Right lobe of liver (tissue), 6 donors: ENCODE results near the gene DTNB. TPM values are rescaled to one million over a fixed set of nuclear protein-coding genes. Genes with fewer than 3 reads are reported as not detected.
A peak's percentile ranks its signal among the peaks of the same experiment; 100 is the strongest.

Source experiments
- ATAC-seq, 4 donors: fragments of 200-7000 bp; cut with Tn5 transposase; one replicate each; pipeline ENCODE4 v1.9.1; 2020; ENCODE audit warnings: mild to moderate bottlenecking in 4 of 4, moderate library complexity in 4 of 4
- DNase-seq, 3 donors: peaks; one replicate each; pipeline ENCODE4 v3.0.0-alpha.2; 2020
- H3K27ac ChIP-seq, 3 donors: fragments of 200-600 bp; one replicate each; pipeline ENCODE4 v1.8.0; 2022
- H3K27me3 ChIP-seq, 2 donors: fragments of 200-600 bp; one replicate each; pipeline ENCODE4 v1.8.0; 2022
- H3K36me3 ChIP-seq, 4 donors: fragments of 200-600 bp; sonication (generic) in 1 of 4; one replicate each; pipeline versions ENCODE4 v1.5.1 to v1.8.0; 2017 to 2022; ENCODE audit warnings: control low read depth in 1 of 4
- H3K4me1 ChIP-seq, 4 donors: fragments of 200-600 bp; sonication (generic) in 1 of 4; one replicate each; pipeline versions ENCODE4 v1.5.1 to v1.8.0; 2017 to 2022; ENCODE audit warnings: control low read depth in 1 of 4
- H3K4me3 ChIP-seq, 3 donors: fragments of 200-600 bp; one replicate each; pipeline ENCODE4 v1.8.0; 2022
- H3K9me3 ChIP-seq, 4 donors: fragments of 200-600 bp; sonication (generic) in 1 of 4; one replicate each; pipeline versions ENCODE4 v1.5.1 to v1.8.0; 2017 to 2022; ENCODE audit warnings: control low read depth in 1 of 4
- CTCF ChIP-seq, 4 donors: fragments of 200-600 bp in 3 of 4; fragments of 450-650 bp in 1 of 4; IDR thresholded peaks; one replicate each; pipeline versions ENCODE4 v1.5.1 to v1.8.0; 2016 to 2022; ENCODE audit warnings: antibody characterized with exemption in 4 of 4, mild to moderate bottlenecking in 2 of 4
- POLR2A ChIP-seq: fragments of 450-650 bp; IDR thresholded peaks from one replicate; pipeline ENCODE4 v1.6.1; 2017; ENCODE audit warnings: antibody characterized with exemption, mild to moderate bottlenecking
- WGBS: methylation state at CpG from one replicate; pipeline ENCODE4 v1.1.6; 2018; ENCODE audit warnings: low coverage, low lambda C conversion rate; ENCODE audit not compliant: insufficient coverage; ENCODE audit errors: missing lambda C conversion rate; 5-methylcytosine and 5-hydroxymethylcytosine counted together
- intact Hi-C, 2 donors: fragments of 100-400 bp; cut with DNase I; formaldehyde crosslinking; loops; one replicate each; pipeline versions ENCODE4 v1.11.2 to v1.14.1; 2022
- total RNA-seq, 6 experiments: library from RNA; depleted of rRNA in 2 of 6; stranded (reverse); fragments of >200 nt in 2 of 6; fragmentation: NEBNext Ultra II Directional in 3 of 6; extraction: Animal tissue kit (Norgen Biotek cat#: 25700) in 3 of 6; gene quantifications; one replicate each; pipeline versions ENCODE4 v1.1.0 to v1.2.4, GENCODE V29; 2016 to 2023
- donor health status: DM: no; HTN: yes; CAD: no.
- donor health status: DM: no; HTN: no; CAD: no.
- donor health status: DM: no; HTN: no; CAD: no.
- donor health status: DM: no; HTN: yes; CAD: no.
- donor health status: DM: no; HTN: yes; CAD: no.

Gene DTNB
- total RNA-seq, 6 experiments from 2014 or later: 7.0 to 10.3 (median 8.8) TPM

- Histone ChIP-seq H3K27me3 (no peaks in the 10 kb centered on the region), H3K4me3 (no peak overlapping the region), H3K4me1 (no peaks in the 10 kb centered on the region), H3K36me3 (no peaks in the 10 kb centered on the region), H3K27ac (no peak overlapping the region), H3K9me3 (no peaks in the 10 kb centered on the region)
- ATAC-seq (peak in 1 of 4 donors; percentile 23), DNase-seq (no peak)
- WGBS: 59% methylated on average over 5 of the region's 5 CpGs
- TF ChIP-seq POLR2A: no peak
- TF ChIP-seq CTCF (IDR thresholded peaks at IDR 0.05): no peak
- intact Hi-C loops: no loop called here
Observed at GRCh38 chr2:25712455-25712854, 39.1 kb upstream of the DTNB start.

GRCh38 chr2:25711675-25712354, 38.4 kb upstream of the DTNB start:
- 27% methylated on average over 12 of the region's 12 CpGs for WGBS
- ATAC-seq (peak in 2 of 4 donors; percentile 15 to 31), DNase-seq (no peak)
- Histone ChIP-seq H3K27me3 (no peaks in the 10 kb centered on the region), H3K36me3 (no peaks in the 10 kb centered on the region), H3K9me3 (no peaks in the 10 kb centered on the region), H3K4me3 (peak overlapping the region in 1 of 3 donors; percentile 7), H3K27ac (no peak overlapping the region), H3K4me1 (no peaks in the 10 kb centered on the region)
- intact Hi-C loops: no loop called here
- TF ChIP-seq POLR2A: no peak
- TF ChIP-seq CTCF (IDR thresholded peaks at IDR 0.05): no peak

GRCh38 chr2:25710750-25711149, 37.4 kb upstream of the DTNB start:
- no peaks in the 10 kb centered on the region for H3K36me3 ChIP-seq
- DNase-seq: no peak
- H3K27me3 ChIP-seq: no peaks in the 10 kb centered on the region
- no peaks in the 10 kb centered on the region for H3K9me3 ChIP-seq
- no peak overlapping the region for H3K4me3 ChIP-seq
- H3K27ac ChIP-seq: no peak overlapping the region
- intact Hi-C loops: no loop called here
- 89% methylated on average over 3 of the region's 3 CpGs for whole genome bisulfite sequencing
- no peak for TF ChIP-seq POLR2A
- no peak for TF ChIP-seq CTCF (IDR thresholded peaks at IDR 0.05)
- H3K4me1 ChIP-seq: no peaks in the 10 kb centered on the region
- ATAC-seq: no peak

GRCh38 chr2:25709349-25709748, 36.0 kb upstream of the DTNB start:
- Histone ChIP-seq H3K27me3 (no peaks in the 10 kb centered on the region), H3K4me3 (no peak overlapping the region), H3K27ac (no peak overlapping the region), H3K9me3 (no peaks in the 10 kb centered on the region), H3K4me1 (no peaks in the 10 kb centered on the region), H3K36me3 (no peaks in the 10 kb centered on the region)
- no peak for DNase-seq
- 84% methylated on average over 2 of the region's 2 CpGs for WGBS
- intact Hi-C loops: no loop called here
- TF ChIP-seq POLR2A: no peak
- TF ChIP-seq CTCF (IDR thresholded peaks at IDR 0.05): no peak
- no peak for ATAC-seq
